GM13976 (cell line): ENCODE data around the gene LZTFL1.

ENCODE experiments used
- DNase-seq: peaks from one replicate; pipeline ENCODE4 v3.0.0; 2012; ENCODE audit warnings: low spot score
- CTCF ChIP-seq: IDR thresholded peaks from 2 replicates; pipeline ENCODE4 v1.5.1; 2012; ENCODE audit warnings: borderline replicate concordance, mild to moderate bottlenecking; ENCODE audit not compliant: insufficient read depth; ENCODE audit errors: extremely low read depth, missing control alignments, control extremely low read depth
- in situ Hi-C: fragments of 300-500 bp; cut with MboI; formaldehyde crosslinking; loops from one replicate; pipeline ENCODE4 v1.12.0; 2022; ENCODE audit warnings: low sequenced_read_pairs, mixed read lengths, inconsistent platforms; ENCODE audit not compliant: unreplicated experiment

LZTFL1 gene

GRCh38 chr3:45781271-45781670, 60.6 kb downstream of the LZTFL1 start:
- in situ Hi-C loops = no loop called here
- no peak for TF ChIP-seq CTCF
- no peak for DNase-seq

GRCh38 chr3:45779746-45780735, 61.9 kb downstream of the LZTFL1 start:
- no peak for DNase-seq
- no peak for TF ChIP-seq CTCF
- in situ Hi-C loops = no loop called here

GRCh38 chr3:45778761-45779201, 63.1 kb downstream of the LZTFL1 start:
- in situ Hi-C loops = no loop called here
- no peak for TF ChIP-seq CTCF

GRCh38 chr3:45777746-45778386, 64.1 kb downstream of the LZTFL1 start:
- DNase-seq = no peak
- TF ChIP-seq CTCF = no peak
- in situ Hi-C loops = no loop called here

More at GRCh38 chr3:45778761-45779201, 63.1 kb downstream of the LZTFL1 start:
- DNase-seq = no peak

- in situ Hi-C loops = no loop called here
- no peak for DNase-seq
Observed at GRCh38 chr3:45777111-45777745, 64.7 kb downstream of the LZTFL1 start.

More at GRCh38 chr3:45777111-45777745, 64.7 kb downstream of the LZTFL1 start:
- TF ChIP-seq CTCF = no peak
